HG03060 (cell line): ENCODE data around the gene TTLL6.
"Not testable (repeated sequence)": the region's sequence is repeated elsewhere in the genome, so short reads cannot be mapped to it uniquely, and the experiment has no call there.

Experiments
- ATAC-seq: cut with Tn5 transposase; IDR thresholded peaks from one replicate; pipeline ENCODE4 v1.9.1; 2021; ENCODE audit warnings: low read depth, moderate number of reproducible peaks; ENCODE audit not compliant: unreplicated experiment

Gene TTLL6

GRCh38 chr17:48726114-48726915 is 90.7 kb downstream of the TTLL6 start:
- no peak for ATAC-seq

- ATAC-seq, result no peak
Observed at GRCh38 chr17:48725288-48726064, 91.6 kb downstream of the TTLL6 start.

GRCh38 chr17:48725004-48725287 is 92.1 kb downstream of the TTLL6 start:
- ATAC-seq, result no peak

- no peak for ATAC-seq
Observed at GRCh38 chr17:48724251-48725003, 92.6 kb downstream of the TTLL6 start.

- ATAC-seq, result no peak
Observed at GRCh38 chr17:48723423-48724250, 93.4 kb downstream of the TTLL6 start.

- no peak for ATAC-seq
Observed at GRCh38 chr17:48722915-48723422, 94.1 kb downstream of the TTLL6 start, which contains the start of gene PRAC2. Gene PRAC2, plus strand, starts transcription at chr17:48723185. Its CDS starts 1,226 bp downstream, at chr17:48724411.

- no peak for ATAC-seq
Observed at GRCh38 chr17:48722201-48722907, 94.7 kb downstream of the TTLL6 start, which contains the start of gene PRAC1. Gene PRAC1, minus strand, starts transcription at chr17:48722518. Its CDS starts 126 bp downstream, at chr17:48722392.

GRCh38 chr17:48721009-48721402 is 96.0 kb downstream of the TTLL6 start:
- ATAC-seq, result no peak

- ATAC-seq, result no peak
Observed at GRCh38 chr17:48720266-48721008, 96.6 kb downstream of the TTLL6 start.

- no peak for ATAC-seq
Observed at GRCh38 chr17:48719642-48720265, 97.3 kb downstream of the TTLL6 start.

GRCh38 chr17:48718761-48719641 is 98.0 kb downstream of the TTLL6 start:
- no peak for ATAC-seq

GRCh38 chr17:48718227-48718760 is 98.7 kb downstream of the TTLL6 start:
- no peak for ATAC-seq

- ATAC-seq, result no peak
Observed at GRCh38 chr17:48717367-48718226, 99.4 kb downstream of the TTLL6 start.

GRCh38 chr17:48716549-48716948 is 100.5 kb downstream of the TTLL6 start:
- not testable (repeated sequence) for ATAC-seq

- no peak for ATAC-seq
Observed at GRCh38 chr17:48715496-48716399, 101.3 kb downstream of the TTLL6 start.
